Activated T-helper 17 cell treated with anti-CD3 and anti-CD28 coated beads, Interleukin-2, amount 50 U/mL, for 72 hours (primary cell): ENCODE results near the gene SNX30. TPM values are rescaled to one million over a fixed set of nuclear protein-coding genes. Genes with fewer than 3 reads are reported as not detected.

ENCODE experiments used
- ATAC-seq: fragments of 150-1000 bp; cut with Tn5 transposase; replicated peaks from 2 replicates; pipeline ENCODE4 v1.10.0; 2021; ENCODE audit warnings: mild to moderate bottlenecking, moderate library complexity
- H3K27ac Mint-ChIP-seq: one replicate; pipeline ENCODE4 v1.8.0; 2022; ENCODE audit warnings: mixed read lengths
- H3K27me3 Mint-ChIP-seq: one replicate; pipeline ENCODE4 v1.8.0; 2022; ENCODE audit warnings: mixed read lengths
- H3K36me3 Mint-ChIP-seq: one replicate; pipeline ENCODE4 v1.8.0; 2022; ENCODE audit warnings: low read depth, mild to moderate bottlenecking, mixed read lengths
- H3K4me1 Mint-ChIP-seq: one replicate; pipeline ENCODE4 v1.8.0; 2022; ENCODE audit warnings: mixed read lengths
- H3K4me3 Mint-ChIP-seq: one replicate; pipeline ENCODE4 v1.8.0; 2022; ENCODE audit warnings: mild to moderate bottlenecking, mixed read lengths
- H3K9me3 Mint-ChIP-seq: one replicate; pipeline ENCODE4 v1.8.0; 2022; ENCODE audit warnings: mixed read lengths
- total RNA-seq, 2 donors: library from RNA; stranded (reverse); gene quantifications; one replicate each; pipeline ENCODE4 v1.2.3, GENCODE V29; 2022

SNX30 gene
- total RNA-seq, 2 donors from 2014 or later = 3.5 to 7.2 TPM

- Mint-ChIP-seq H3K36me3 (no peaks in the 10 kb centered on the region), H3K27me3 (no peaks in the 10 kb centered on the region), H3K9me3 (no peaks in the 10 kb centered on the region), H3K27ac (no peak overlapping the region), H3K4me1 (peaks cover 8% of the 10 kb centered on the region), H3K4me3 (no peak overlapping the region)
- no peak for ATAC-seq
Measured at GRCh38 chr9:112860451-112860850, 109.9 kb downstream of the SNX30 start.

- Mint-ChIP-seq H3K27me3 (no peaks in the 10 kb centered on the region), H3K4me3 (no peak overlapping the region), H3K4me1 (peaks cover 8% of the 10 kb centered on the region), H3K27ac (no peak overlapping the region), H3K36me3 (no peaks in the 10 kb centered on the region), H3K9me3 (no peaks in the 10 kb centered on the region)
- ATAC-seq = no peak
Measured at GRCh38 chr9:112861155-112861554, 110.6 kb downstream of the SNX30 start.

- no peak for ATAC-seq
- no peaks in the 10 kb centered on the region for H3K36me3 Mint-ChIP-seq
- no peak overlapping the region for H3K27ac Mint-ChIP-seq
- no peak overlapping the region for H3K4me3 Mint-ChIP-seq
- H3K9me3 Mint-ChIP-seq = no peaks in the 10 kb centered on the region
- H3K4me1 Mint-ChIP-seq = peaks cover 8% of the 10 kb centered on the region
- H3K27me3 Mint-ChIP-seq = no peaks in the 10 kb centered on the region
Measured at GRCh38 chr9:112861638-112862555, 111.3 kb downstream of the SNX30 start.

- Mint-ChIP-seq H3K9me3 (no peaks in the 10 kb centered on the region), H3K27ac (peak overlapping the region; percentile 10), H3K36me3 (no peaks in the 10 kb centered on the region), H3K27me3 (no peaks in the 10 kb centered on the region), H3K4me1 (peaks cover 12% of the 10 kb centered on the region), H3K4me3 (no peak overlapping the region)
- no peak for ATAC-seq
Measured at GRCh38 chr9:112863214-112863613, 112.7 kb downstream of the SNX30 start.

- ATAC-seq = peak; percentile 61
- Mint-ChIP-seq H3K27ac (peak overlapping the region; percentile 10), H3K9me3 (no peaks in the 10 kb centered on the region), H3K4me1 (peaks cover 12% of the 10 kb centered on the region), H3K27me3 (no peaks in the 10 kb centered on the region), H3K36me3 (no peaks in the 10 kb centered on the region), H3K4me3 (no peak overlapping the region)
Measured at GRCh38 chr9:112863746-112864145, 113.2 kb downstream of the SNX30 start.

- Mint-ChIP-seq H3K9me3 (no peaks in the 10 kb centered on the region), H3K4me3 (no peak overlapping the region), H3K36me3 (peaks cover 6% of the 10 kb centered on the region), H3K27me3 (no peaks in the 10 kb centered on the region), H3K4me1 (peaks cover 12% of the 10 kb centered on the region), H3K27ac (no peak overlapping the region)
- no peak for ATAC-seq
Measured at GRCh38 chr9:112864403-112864802, 113.8 kb downstream of the SNX30 start.

GRCh38 chr9:112864982-112865381 lies 114.4 kb downstream of the SNX30 start:
- ATAC-seq = no peak
- no peak overlapping the region for H3K27ac Mint-ChIP-seq
- H3K9me3 Mint-ChIP-seq = no peaks in the 10 kb centered on the region

GRCh38 chr9:112866662-112867274 lies 116.2 kb downstream of the SNX30 start:
- Mint-ChIP-seq H3K36me3 (peaks cover 19% of the 10 kb centered on the region), H3K27ac (no peak overlapping the region), H3K4me1 (peaks cover 12% of the 10 kb centered on the region), H3K27me3 (no peaks in the 10 kb centered on the region), H3K9me3 (no peaks in the 10 kb centered on the region), H3K4me3 (peak overlapping the region; percentile 42)
- no peak for ATAC-seq

More at GRCh38 chr9:112864982-112865381, 114.4 kb downstream of the SNX30 start:
- Mint-ChIP-seq H3K4me1 (peaks cover 12% of the 10 kb centered on the region), H3K36me3 (peaks cover 11% of the 10 kb centered on the region), H3K4me3 (no peak overlapping the region), H3K27me3 (no peaks in the 10 kb centered on the region)

GRCh38 chr9:112867275-112867991 lies 116.9 kb downstream of the SNX30 start:
- Mint-ChIP-seq H3K9me3 (no peaks in the 10 kb centered on the region), H3K36me3 (peaks cover 19% of the 10 kb centered on the region), H3K4me1 (peaks cover 12% of the 10 kb centered on the region), H3K27me3 (no peaks in the 10 kb centered on the region), H3K27ac (peak overlapping the region; percentile 82), H3K4me3 (peak overlapping the region; percentile 42)
- ATAC-seq = peak; percentile 85

GRCh38 chr9:112868461-112868860 lies 117.9 kb downstream of the SNX30 start:
- no peak for ATAC-seq
- Mint-ChIP-seq H3K27me3 (no peaks in the 10 kb centered on the region), H3K4me3 (no peak overlapping the region), H3K4me1 (peaks cover 11% of the 10 kb centered on the region), H3K36me3 (peaks cover 19% of the 10 kb centered on the region), H3K9me3 (no peaks in the 10 kb centered on the region), H3K27ac (no peak overlapping the region)

- no peak overlapping the region for H3K4me3 Mint-ChIP-seq
- H3K27ac Mint-ChIP-seq = no peak overlapping the region
- H3K36me3 Mint-ChIP-seq = peaks cover 19% of the 10 kb centered on the region
- no peaks in the 10 kb centered on the region for H3K27me3 Mint-ChIP-seq
- ATAC-seq = no peak
- H3K4me1 Mint-ChIP-seq = peaks cover 5% of the 10 kb centered on the region
- H3K9me3 Mint-ChIP-seq = no peaks in the 10 kb centered on the region
Measured at GRCh38 chr9:112869041-112869529, 118.5 kb downstream of the SNX30 start.

GRCh38 chr9:112869917-112870316 lies 119.4 kb downstream of the SNX30 start:
- no peak overlapping the region for H3K4me3 Mint-ChIP-seq
- H3K27ac Mint-ChIP-seq = no peak overlapping the region
- no peaks in the 10 kb centered on the region for H3K27me3 Mint-ChIP-seq
- ATAC-seq = no peak
- H3K36me3 Mint-ChIP-seq = peaks cover 19% of the 10 kb centered on the region
- no peaks in the 10 kb centered on the region for H3K9me3 Mint-ChIP-seq
- peaks cover 5% of the 10 kb centered on the region for H3K4me1 Mint-ChIP-seq

GRCh38 chr9:112870556-112870955 lies 120.0 kb downstream of the SNX30 start:
- H3K27me3 Mint-ChIP-seq = no peaks in the 10 kb centered on the region
- peaks cover 19% of the 10 kb centered on the region for H3K36me3 Mint-ChIP-seq
- no peaks in the 10 kb centered on the region for H3K9me3 Mint-ChIP-seq
- H3K4me3 Mint-ChIP-seq = no peak overlapping the region
- no peak overlapping the region for H3K27ac Mint-ChIP-seq
- H3K4me1 Mint-ChIP-seq = peaks cover 5% of the 10 kb centered on the region
- ATAC-seq = no peak

- ATAC-seq = no peak
- H3K27ac Mint-ChIP-seq = no peak overlapping the region
- peaks cover 5% of the 10 kb centered on the region for H3K4me1 Mint-ChIP-seq
- H3K36me3 Mint-ChIP-seq = peaks cover 19% of the 10 kb centered on the region
- no peaks in the 10 kb centered on the region for H3K27me3 Mint-ChIP-seq
- H3K9me3 Mint-ChIP-seq = no peaks in the 10 kb centered on the region
- no peak overlapping the region for H3K4me3 Mint-ChIP-seq
Measured at GRCh38 chr9:112872019-112872418, 121.5 kb downstream of the SNX30 start.
